Endodermal cell (in vitro differentiated cells): ENCODE measurements around the gene DNAH2. TPM values are rescaled to one million over a fixed set of nuclear protein-coding genes. Genes with fewer than 3 reads are reported as not detected.
"Not testable (repeated sequence)": the region's sequence is repeated elsewhere in the genome, so short reads cannot be mapped to it uniquely, and the experiment has no call there.

Source experiments
- DNase-seq: peaks from one replicate; pipeline ENCODE4 v3.0.0-alpha.2; 2017
- H3K27ac ChIP-seq: 2 replicates; pipeline ENCODE4 v1.5.1; 2013; ENCODE audit warnings: mild to moderate bottlenecking, low read depth, low read length, moderate library complexity
- H3K27me3 ChIP-seq: 2 replicates; pipeline ENCODE4 v1.6.1; 2013; ENCODE audit warnings: mild to moderate bottlenecking, low read length, moderate library complexity; ENCODE audit not compliant: insufficient read depth, control insufficient read depth, poor library complexity, severe bottlenecking
- H3K36me3 ChIP-seq: 2 replicates; pipeline ENCODE4 v1.7.0; 2013; ENCODE audit warnings: mild to moderate bottlenecking, low read length, moderate library complexity; ENCODE audit not compliant: control insufficient read depth, insufficient read depth
- H3K4me1 ChIP-seq: one replicate; pipeline ENCODE4 v1.7.0; 2013; ENCODE audit warnings: low read length; ENCODE audit not compliant: control insufficient read depth, insufficient read depth
- H3K4me3 ChIP-seq: 2 replicates; pipeline ENCODE4 v1.5.1; 2013; ENCODE audit warnings: mild to moderate bottlenecking, low read length, moderate library complexity
- H3K9ac ChIP-seq: 2 replicates; pipeline ENCODE4 v1.6.1; 2013; ENCODE audit warnings: mild to moderate bottlenecking, low read length, moderate library complexity; ENCODE audit not compliant: poor library complexity, severe bottlenecking; ENCODE audit errors: extremely low read depth
- H3K9me3 ChIP-seq: 2 replicates; pipeline ENCODE4 v1.6.1; 2013; ENCODE audit warnings: mild to moderate bottlenecking, low read length, moderate library complexity; ENCODE audit not compliant: control insufficient read depth
- H3K27ac Mint-ChIP-seq: 2 replicates; pipeline ENCODE4 v1.8.0; 2020; ENCODE audit warnings: mixed read lengths
- H3K27me3 Mint-ChIP-seq: 2 replicates; pipeline ENCODE4 v1.8.0; 2021; ENCODE audit warnings: mild to moderate bottlenecking, mixed read lengths; ENCODE audit not compliant: insufficient read depth
- H3K36me3 Mint-ChIP-seq: 2 replicates; pipeline ENCODE4 v1.8.0; 2020; ENCODE audit warnings: low read depth, mixed read lengths
- H3K4me1 Mint-ChIP-seq: 2 replicates; pipeline ENCODE4 v1.8.0; 2020; ENCODE audit warnings: mixed read lengths
- H3K4me3 Mint-ChIP-seq: 2 replicates; pipeline ENCODE4 v1.8.0; 2020; ENCODE audit warnings: mild to moderate bottlenecking, moderate library complexity, mixed read lengths
- H3K9me3 Mint-ChIP-seq: 2 replicates; pipeline ENCODE4 v1.8.0; 2020; ENCODE audit warnings: mild to moderate bottlenecking, mixed read lengths
- WGBS, 2 experiments: methylation state at CpG; one replicate each; pipeline versions ENCODE4 v1.1.5 to v1.1.7; 2013; ENCODE audit warnings: missing lambda C conversion rate in 2 of 2, mixed read lengths in 1 of 2; ENCODE audit not compliant: insufficient coverage in 1 of 2, insufficient read length in 1 of 2; 5-methylcytosine and 5-hydroxymethylcytosine counted together
- total RNA-seq, 2 donors: library from RNA; stranded (reverse); fragmentation: NEBNext Ultra II Directional in 1 of 2; extraction: Animal tissue kit (Norgen Biotek cat#: 25700) in 1 of 2; gene quantifications; 2 replicates in 1 of 2; 3 replicates in 1 of 2; pipeline ENCODE4 v1.2.1, GENCODE V29; 2021
- TF ChIP-seq, protein P1 (sequence below): fragments of 200-600 bp; sonication (generic); conservative IDR thresholded peaks from 2 replicates; pipeline ENCODE4 v1.5.0; 2021; ENCODE audit warnings: antibody characterized with exemption, mild to moderate bottlenecking

The DNAH2 gene
- total RNA-seq, 2 donors from 2014 or later, result 0.42 to 0.69 TPM

GRCh38 chr17:7806587-7806986 is 89.0 kb downstream of the DNAH2 start:
- no peaks in the 10 kb centered on the region for H3K36me3 Mint-ChIP-seq
- WGBS, 2 experiments, result 95% methylated on average over 3 to 5 of the region's 6 CpGs
- H3K36me3 ChIP-seq, result no peaks in the 10 kb centered on the region
- H3K27ac ChIP-seq, result no peak overlapping the region
- no peak overlapping the region for H3K27ac Mint-ChIP-seq
- H3K4me3 ChIP-seq, result no peak overlapping the region
- H3K4me1 Mint-ChIP-seq, result peaks cover 9% of the 10 kb centered on the region
- peaks cover 18% of the 10 kb centered on the region for H3K27me3 Mint-ChIP-seq
- no peaks in the 10 kb centered on the region for H3K9me3 Mint-ChIP-seq
- H3K27me3 ChIP-seq, result no peaks in the 10 kb centered on the region
- H3K4me3 Mint-ChIP-seq, result no peak overlapping the region
- H3K4me1 ChIP-seq, result no peaks in the 10 kb centered on the region
- no peak for DNase-seq
- H3K9me3 ChIP-seq, result no peaks in the 10 kb centered on the region
- H3K9ac ChIP-seq, result no peak overlapping the region
- TF ChIP-seq, protein P1, sequence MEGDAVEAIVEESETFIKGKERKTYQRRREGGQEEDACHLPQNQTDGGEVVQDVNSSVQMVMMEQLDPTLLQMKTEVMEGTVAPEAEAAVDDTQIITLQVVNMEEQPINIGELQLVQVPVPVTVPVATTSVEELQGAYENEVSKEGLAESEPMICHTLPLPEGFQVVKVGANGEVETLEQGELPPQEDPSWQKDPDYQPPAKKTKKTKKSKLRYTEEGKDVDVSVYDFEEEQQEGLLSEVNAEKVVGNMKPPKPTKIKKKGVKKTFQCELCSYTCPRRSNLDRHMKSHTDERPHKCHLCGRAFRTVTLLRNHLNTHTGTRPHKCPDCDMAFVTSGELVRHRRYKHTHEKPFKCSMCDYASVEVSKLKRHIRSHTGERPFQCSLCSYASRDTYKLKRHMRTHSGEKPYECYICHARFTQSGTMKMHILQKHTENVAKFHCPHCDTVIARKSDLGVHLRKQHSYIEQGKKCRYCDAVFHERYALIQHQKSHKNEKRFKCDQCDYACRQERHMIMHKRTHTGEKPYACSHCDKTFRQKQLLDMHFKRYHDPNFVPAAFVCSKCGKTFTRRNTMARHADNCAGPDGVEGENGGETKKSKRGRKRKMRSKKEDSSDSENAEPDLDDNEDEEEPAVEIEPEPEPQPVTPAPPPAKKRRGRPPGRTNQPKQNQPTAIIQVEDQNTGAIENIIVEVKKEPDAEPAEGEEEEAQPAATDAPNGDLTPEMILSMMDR, result no peak

GRCh38 chr17:7807206-7807605 is 89.7 kb downstream of the DNAH2 start:
- Mint-ChIP-seq H3K9me3 (no peaks in the 10 kb centered on the region), H3K27me3 (peaks cover 18% of the 10 kb centered on the region), H3K4me1 (peaks cover 9% of the 10 kb centered on the region), H3K27ac (no peak overlapping the region), H3K4me3 (no peak overlapping the region), H3K36me3 (no peaks in the 10 kb centered on the region)
- H3K4me1 ChIP-seq, result no peaks in the 10 kb centered on the region
- TF ChIP-seq, protein P1, result no peak
- no peak overlapping the region for H3K9ac ChIP-seq
- no peak overlapping the region for H3K27ac ChIP-seq
- 90 to 97% methylated on average over 12 to 21 of the region's 21 CpGs for WGBS, 2 experiments
- peak; percentile 43 for DNase-seq
- no peaks in the 10 kb centered on the region for H3K27me3 ChIP-seq
- H3K4me3 ChIP-seq, result no peak overlapping the region
- H3K36me3 ChIP-seq, result no peaks in the 10 kb centered on the region
- no peaks in the 10 kb centered on the region for H3K9me3 ChIP-seq

DNA sequence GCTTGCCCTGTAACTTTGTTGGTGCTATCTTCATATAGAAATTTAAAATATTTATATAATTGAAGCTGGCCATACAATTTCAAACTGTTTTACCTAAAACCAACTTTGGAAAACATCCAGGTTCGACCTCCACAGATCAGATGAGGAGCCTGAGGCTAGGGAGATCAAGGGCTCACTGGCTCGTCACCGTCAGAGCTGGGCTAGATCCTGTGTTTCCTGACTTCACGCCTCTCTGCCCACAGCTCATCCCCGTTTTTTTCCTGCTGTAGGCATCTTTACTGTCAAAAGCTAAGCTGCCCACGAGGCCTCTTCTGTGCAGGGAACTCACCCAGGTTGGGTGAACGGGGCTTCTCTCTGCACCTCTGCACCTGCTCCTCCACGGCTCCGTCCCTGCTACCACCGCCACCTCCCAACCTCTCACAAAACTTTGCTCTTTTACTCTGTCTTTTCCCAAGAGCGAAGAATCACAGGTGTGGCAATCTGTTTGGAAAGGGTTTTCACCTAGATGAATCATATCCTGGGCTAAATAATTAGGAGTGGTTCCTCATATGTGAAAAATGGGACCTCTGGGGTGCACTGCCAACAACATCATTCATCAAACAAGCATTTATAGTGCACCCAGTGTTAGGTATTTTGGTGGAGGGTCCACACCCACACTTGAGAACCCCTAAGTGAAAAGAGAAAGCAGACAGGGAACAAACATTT is 91.7 kb downstream of the DNAH2 start:
- Mint-ChIP-seq H3K9me3 (no peaks in the 10 kb centered on the region), H3K4me3 (no peak overlapping the region), H3K4me1 (peaks cover 4% of the 10 kb centered on the region), H3K27me3 (peaks cover 18% of the 10 kb centered on the region), H3K36me3 (no peaks in the 10 kb centered on the region), H3K27ac (no peak overlapping the region)
- Histone ChIP-seq H3K4me3 (no peak overlapping the region), H3K9me3 (no peaks in the 10 kb centered on the region), H3K36me3 (no peaks in the 10 kb centered on the region), H3K27ac (no peak overlapping the region), H3K4me1 (no peaks in the 10 kb centered on the region), H3K27me3 (no peaks in the 10 kb centered on the region), H3K9ac (no peak overlapping the region)
- 73 to 87% methylated on average over 5 to 11 of the region's 11 CpGs for WGBS, 2 experiments
- TF ChIP-seq, protein P1, result no peak
- peak; percentile 38 for DNase-seq

DNA sequence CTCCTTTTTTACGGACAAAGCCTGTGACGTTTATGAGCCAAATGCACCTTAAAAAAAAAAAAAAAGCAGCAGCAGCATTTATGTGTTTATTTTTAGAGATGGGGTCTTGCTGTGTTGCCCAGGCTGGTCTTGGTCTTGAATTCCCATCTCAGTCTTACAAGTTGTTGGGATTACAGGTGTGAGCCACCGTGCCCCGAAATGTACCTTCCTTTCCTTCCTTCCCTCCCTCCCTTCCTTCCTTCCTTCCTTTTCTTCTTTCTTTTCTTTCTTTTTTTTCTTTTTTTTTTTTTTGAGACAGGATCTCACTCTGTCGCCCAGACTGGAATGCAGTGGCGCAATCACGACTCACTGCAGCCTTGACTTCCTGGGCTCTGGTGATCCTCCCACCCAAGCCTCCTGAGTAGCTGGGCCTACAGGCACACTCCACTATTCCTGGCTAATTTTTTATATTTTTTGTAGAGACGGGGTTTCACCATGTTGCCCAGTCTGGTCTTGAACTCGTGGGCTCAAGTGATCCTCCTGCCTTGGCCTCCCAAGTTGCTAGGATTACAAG is 92.3 kb downstream of the DNAH2 start:
- H3K27ac ChIP-seq, H3K9me3 Mint-ChIP-seq, H3K4me1 ChIP-seq, H3K9me3 ChIP-seq, H3K9ac ChIP-seq, H3K4me3 Mint-ChIP-seq, H3K36me3 ChIP-seq, H3K36me3 Mint-ChIP-seq, H3K27ac Mint-ChIP-seq, DNase-seq, H3K4me1 Mint-ChIP-seq, H3K27me3 ChIP-seq, H3K4me3 ChIP-seq: not testable (repeated sequence)
- peaks cover 16% of the 10 kb centered on the region for H3K27me3 Mint-ChIP-seq
- WGBS, 2 experiments, result 91 to 97% methylated on average over 9 of the region's 9 CpGs
